Activated CD4-positive, alpha-beta T cell treated with anti-CD3 and anti-CD28 coated beads, Interleukin-2, amount 10 ng/mL, durations not matched to agents 7 days and 5 days (primary cell): ENCODE data around the gene COL28A1. TPM values are rescaled to one million over a fixed set of nuclear protein-coding genes. Genes with fewer than 3 reads are reported as not detected.
"Not testable (repeated sequence)": the region's sequence is repeated elsewhere in the genome, so short reads cannot be mapped to it uniquely, and the experiment has no call there.

Experiments used
- CTCF ChIA-PET: fragments of 350-600 bp; sonication (Branson Sonifier 250); formaldehyde crosslinking; loops from one replicate; lab custom pipeline; 2021; ENCODE audit warnings: antibody characterized with exemption; lab: Charles Lee
- POLR2A ChIA-PET: fragments of 350-600 bp; sonication (Branson Sonifier 250); formaldehyde crosslinking; loops from one replicate; lab custom pipeline; 2021; ENCODE audit warnings: antibody characterized with exemption; lab: Charles Lee
- DNase-seq: peaks from one replicate; pipeline ENCODE4 v3.0.0-alpha.2; 2020
- H3K27ac Mint-ChIP-seq: one replicate; pipeline ENCODE4 v1.8.0; 2021; ENCODE audit warnings: mild to moderate bottlenecking, moderate library complexity, mixed read lengths
- H3K27me3 Mint-ChIP-seq: one replicate; pipeline ENCODE4 v1.8.0; 2021; ENCODE audit warnings: mixed read lengths
- H3K36me3 Mint-ChIP-seq: one replicate; pipeline ENCODE4 v1.8.0; 2021; ENCODE audit warnings: low read depth, mixed read lengths
- H3K4me1 Mint-ChIP-seq: one replicate; pipeline ENCODE4 v1.8.0; 2021; ENCODE audit warnings: mixed read lengths
- H3K4me3 Mint-ChIP-seq: one replicate; pipeline ENCODE4 v1.8.0; 2021; ENCODE audit warnings: mild to moderate bottlenecking, moderate library complexity, mixed read lengths
- H3K9me3 Mint-ChIP-seq: one replicate; pipeline ENCODE4 v1.8.0; 2021; ENCODE audit warnings: mixed read lengths
- total RNA-seq, 2 experiments: library from RNA; stranded (reverse); gene quantifications; one replicate each; pipeline ENCODE4 v1.2.3, GENCODE V29; 2021

Gene COL28A1
- total RNA-seq, 2 experiments from 2014 or later: not detected

DNA sequence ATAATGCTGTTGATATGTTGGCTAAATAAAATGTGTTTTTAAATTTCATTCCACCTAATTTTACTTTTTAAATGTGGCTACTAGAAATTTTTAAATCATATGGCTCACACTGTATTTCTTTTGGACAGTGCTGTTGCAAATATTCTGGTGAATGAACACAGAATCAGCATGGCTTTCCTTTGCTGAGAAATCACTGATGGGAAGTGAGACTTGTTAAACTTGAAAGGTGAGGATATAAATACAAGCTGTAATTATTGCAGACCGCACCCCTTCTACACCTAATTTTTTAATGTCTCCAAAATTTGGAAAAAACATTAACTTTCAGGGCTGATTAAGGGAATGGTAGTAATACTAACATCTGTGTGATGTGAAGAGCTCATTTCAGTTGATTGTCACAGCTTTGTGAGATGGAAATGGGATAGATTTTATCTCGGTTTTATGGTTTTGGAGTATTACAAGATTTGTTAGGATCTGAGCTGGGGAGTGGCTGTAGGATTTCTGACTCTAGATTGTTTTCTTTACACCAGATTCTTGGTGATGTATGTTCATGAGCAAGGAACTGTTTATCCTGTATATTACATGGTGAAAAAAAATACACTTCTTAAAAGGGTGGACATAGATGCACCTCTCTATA lies 32.3 kb upstream of the COL28A1 start:
- no peaks in the 10 kb centered on the region for H3K9me3 Mint-ChIP-seq
- H3K27ac Mint-ChIP-seq: peak overlapping the region; percentile 79
- CTCF ChIA-PET: interaction anchor here (0.6 to 1.4 kb wide), 2 partner anchors 27 to 386 kb away, joined by 3 read pairs; no protein-coding TSS in a partner anchor
- no peaks in the 10 kb centered on the region for H3K27me3 Mint-ChIP-seq
- H3K4me1 Mint-ChIP-seq: peaks cover 39% of the 10 kb centered on the region
- DNase-seq: no peak
- H3K4me3 Mint-ChIP-seq: peak overlapping the region; percentile 79
- POLR2A ChIA-PET: interaction anchor here (0.8 kb wide), 1 partner anchor 19 kb away, joined by 3 read pairs; no protein-coding TSS in a partner anchor
- H3K36me3 Mint-ChIP-seq: peaks cover 33% of the 10 kb centered on the region

- Mint-ChIP-seq H3K36me3 (peaks cover 27% of the 10 kb centered on the region), H3K9me3 (no peaks in the 10 kb centered on the region), H3K27ac (peak within 1 kb of the TSS; percentile 79), H3K4me3 (peak within 1 kb of the TSS; percentile 79), H3K27me3 (no peaks in the 10 kb centered on the region), H3K4me1 (peaks cover 32% of the 10 kb centered on the region)
- POLR2A ChIA-PET: no interaction called here
- peak; percentile 80 for DNase-seq
- CTCF ChIA-PET: interaction anchor here (1.4 kb wide), 1 partner anchor 28 kb away, joined by 3 read pairs; no protein-coding TSS in a partner anchor
These were observed 31.3 kb upstream of the COL28A1 start, which contains the start of gene MIOS for GRCh38 chr7:7566651-7567611. MIOS (plus strand) TSS chr7:7566884; CDS start chr7:7572476, 5,592 bp downstream.

DNA sequence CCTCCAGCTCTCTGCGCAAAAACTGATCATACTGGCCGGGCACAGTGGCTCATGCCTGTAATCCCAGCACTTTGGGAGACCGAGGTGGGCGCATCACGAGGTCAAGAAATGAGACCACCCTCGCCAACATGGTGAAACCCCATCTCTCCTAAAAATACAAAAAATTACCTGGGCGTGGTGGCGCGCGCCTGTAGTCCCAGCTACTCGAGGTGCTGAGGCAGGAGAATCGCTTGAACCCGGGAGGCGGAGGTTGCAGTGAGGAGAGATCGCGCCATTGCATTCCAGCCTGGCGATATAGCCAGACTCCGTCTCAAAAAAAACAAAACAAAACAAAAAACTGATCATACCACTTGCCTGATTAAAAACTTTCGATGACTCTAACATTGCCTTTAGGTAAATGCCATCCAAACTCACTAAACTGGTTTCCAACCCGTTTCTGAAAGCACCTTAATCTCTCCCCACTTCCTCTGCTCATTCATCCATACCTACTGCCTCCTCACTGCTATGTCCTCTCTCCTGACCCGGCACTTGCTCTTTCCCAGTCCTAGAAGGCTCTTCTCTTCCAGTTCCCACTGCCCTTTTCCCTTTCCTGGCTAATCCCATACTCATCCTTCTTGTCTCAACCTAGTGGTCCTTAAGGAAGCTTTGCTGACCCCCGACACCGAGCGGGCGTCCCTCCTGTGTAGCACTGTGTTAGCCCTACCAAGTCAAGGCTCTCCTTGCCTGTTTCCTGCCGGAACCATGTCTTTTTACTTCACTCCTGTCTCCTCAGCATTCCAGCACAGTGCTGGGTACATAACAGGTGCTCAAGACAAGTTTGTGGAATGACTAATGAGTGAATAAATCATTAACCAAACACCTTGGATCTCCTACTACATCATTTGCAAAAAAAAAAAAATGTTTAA lies 30.3 kb upstream of the COL28A1 start:
- Mint-ChIP-seq H3K9me3 (no peaks in the 10 kb centered on the region), H3K27me3 (no peaks in the 10 kb centered on the region), H3K4me1 (peaks cover 32% of the 10 kb centered on the region), H3K4me3 (no peak overlapping the region), H3K36me3 (peaks cover 27% of the 10 kb centered on the region), H3K27ac (no peak overlapping the region)
- ChIA-PET POLR2A (no interaction called here), CTCF (no interaction called here)
- DNase-seq: no peak

- DNase-seq: no peak
- ChIA-PET POLR2A (no interaction called here), CTCF (interaction anchor here (1.2 kb wide), 1 partner anchor 20 kb away, joined by 3 read pairs; no protein-coding TSS in a partner anchor)
These were observed 29.5 kb upstream of the COL28A1 start for GRCh38 chr7:7565018-7565680.

GRCh38 chr7:7564323-7564780 lies 28.7 kb upstream of the COL28A1 start:
- H3K9me3 Mint-ChIP-seq: peaks cover 7% of the 10 kb centered on the region
- ChIA-PET CTCF (interaction anchor here (1.2 kb wide), 1 partner anchor 21 kb away, joined by 3 read pairs; no protein-coding TSS in a partner anchor), POLR2A (no interaction called here)
- peaks cover 4% of the 10 kb centered on the region for H3K27me3 Mint-ChIP-seq
- H3K36me3 Mint-ChIP-seq: peaks cover 12% of the 10 kb centered on the region
- no peak overlapping the region for H3K27ac Mint-ChIP-seq
- H3K4me3 Mint-ChIP-seq: no peak overlapping the region
- DNase-seq: no peak
- peaks cover 20% of the 10 kb centered on the region for H3K4me1 Mint-ChIP-seq

More at GRCh38 chr7:7565018-7565680, 29.5 kb upstream of the COL28A1 start:
- H3K27ac Mint-ChIP-seq: no peak overlapping the region
- H3K4me1 Mint-ChIP-seq: peaks cover 27% of the 10 kb centered on the region
- H3K9me3 Mint-ChIP-seq: no peaks in the 10 kb centered on the region
- H3K27me3 Mint-ChIP-seq: no peaks in the 10 kb centered on the region
- peaks cover 20% of the 10 kb centered on the region for H3K36me3 Mint-ChIP-seq
- no peak overlapping the region for H3K4me3 Mint-ChIP-seq

DNA sequence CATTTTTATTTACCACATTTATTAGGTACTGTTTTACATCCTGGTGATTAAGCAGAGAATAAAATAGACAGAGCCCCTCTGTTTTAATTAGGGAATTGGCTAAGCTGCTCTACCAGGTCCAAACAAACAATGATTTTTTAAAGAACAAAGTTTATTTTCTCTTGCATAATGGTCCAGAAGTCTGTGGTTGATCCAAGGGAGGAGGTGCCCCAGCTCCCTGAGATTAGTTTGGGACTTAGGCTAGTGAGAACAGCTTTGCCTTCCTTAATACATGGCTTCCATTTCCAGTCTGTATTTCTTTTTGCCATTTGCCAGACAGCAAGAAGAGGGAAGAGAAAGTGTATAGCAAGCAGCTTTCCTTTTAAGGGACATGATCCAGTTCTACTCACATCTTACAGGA lies 28.1 kb upstream of the COL28A1 start:
- POLR2A ChIA-PET: no interaction called here
- no peak for DNase-seq
- Mint-ChIP-seq H3K4me3 (no peak overlapping the region), H3K27me3 (peaks cover 6% of the 10 kb centered on the region), H3K36me3 (peaks cover 7% of the 10 kb centered on the region), H3K27ac (no peak overlapping the region), H3K4me1 (peaks cover 14% of the 10 kb centered on the region), H3K9me3 (peaks cover 11% of the 10 kb centered on the region)
- CTCF ChIA-PET: interaction anchor here (1.0 to 1.2 kb wide), 2 partner anchors 22 to 140 kb away, joined by 3 read pairs; no protein-coding TSS in a partner anchor

DNA sequence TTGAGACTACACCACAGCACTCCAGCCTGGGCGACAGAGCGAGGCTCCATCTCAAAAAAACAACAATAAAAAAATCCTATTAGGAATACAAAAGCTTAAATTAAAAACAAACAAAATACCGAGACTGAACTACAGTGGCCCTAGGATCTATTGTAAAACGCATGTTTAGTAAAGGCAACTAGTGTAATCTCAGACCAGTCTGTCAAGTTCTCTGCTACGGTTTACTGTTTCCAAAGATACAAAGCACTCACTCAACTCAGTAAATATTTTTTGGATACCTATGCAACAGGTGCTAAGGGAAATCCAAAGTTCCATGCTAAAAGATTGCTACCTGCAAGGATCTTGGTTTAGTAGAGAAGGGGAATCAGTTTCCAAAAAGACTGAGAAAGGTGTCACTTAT lies 27.6 kb upstream of the COL28A1 start:
- Mint-ChIP-seq H3K27ac (no peak overlapping the region), H3K9me3 (peaks cover 16% of the 10 kb centered on the region), H3K36me3 (peaks cover 6% of the 10 kb centered on the region), H3K4me1 (peaks cover 9% of the 10 kb centered on the region), H3K4me3 (no peak overlapping the region), H3K27me3 (peaks cover 10% of the 10 kb centered on the region)
- CTCF ChIA-PET: interaction anchor here (1.0 kb wide), 1 partner anchor 139 kb away, joined by 3 read pairs; no protein-coding TSS in a partner anchor
- DNase-seq: no peak
- POLR2A ChIA-PET: no interaction called here

- Mint-ChIP-seq H3K4me1 (peaks cover 3% of the 10 kb centered on the region), H3K27me3 (peaks cover 11% of the 10 kb centered on the region), H3K36me3 (peaks cover 3% of the 10 kb centered on the region), H3K4me3 (no peak overlapping the region), H3K9me3 (peaks cover 19% of the 10 kb centered on the region), H3K27ac (no peak overlapping the region)
- CTCF ChIA-PET: interaction anchor here (1.0 kb wide), 1 partner anchor 139 kb away, joined by 3 read pairs; no protein-coding TSS in a partner anchor
- POLR2A ChIA-PET: no interaction called here
- no peak for DNase-seq
These were observed 27.1 kb upstream of the COL28A1 start for GRCh38 chr7:7562736-7563135.

DNA sequence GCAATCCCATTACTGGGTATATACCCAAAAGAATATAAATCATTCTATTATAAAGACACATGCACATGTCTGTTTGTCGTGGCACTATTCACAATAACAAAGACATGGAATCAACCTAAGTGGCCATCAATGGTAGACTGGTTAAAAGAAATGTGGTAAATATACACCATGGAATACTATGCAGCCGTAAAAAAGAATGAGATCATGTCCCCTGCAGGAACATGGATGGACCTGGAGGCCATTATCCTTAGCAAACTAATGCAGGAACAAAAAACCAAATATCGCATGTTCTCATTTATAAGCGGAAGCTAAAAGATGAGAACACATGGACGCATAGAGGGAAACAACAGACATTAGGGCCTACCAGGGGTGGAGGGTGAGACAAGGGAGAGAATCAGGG lies 25.9 kb upstream of the COL28A1 start:
- CTCF ChIA-PET, H3K36me3 Mint-ChIP-seq, DNase-seq, H3K27ac Mint-ChIP-seq, POLR2A ChIA-PET, H3K4me1 Mint-ChIP-seq, H3K4me3 Mint-ChIP-seq: not testable (repeated sequence)
- Mint-ChIP-seq H3K27me3 (peaks cover 11% of the 10 kb centered on the region), H3K9me3 (peaks cover 22% of the 10 kb centered on the region)

DNA sequence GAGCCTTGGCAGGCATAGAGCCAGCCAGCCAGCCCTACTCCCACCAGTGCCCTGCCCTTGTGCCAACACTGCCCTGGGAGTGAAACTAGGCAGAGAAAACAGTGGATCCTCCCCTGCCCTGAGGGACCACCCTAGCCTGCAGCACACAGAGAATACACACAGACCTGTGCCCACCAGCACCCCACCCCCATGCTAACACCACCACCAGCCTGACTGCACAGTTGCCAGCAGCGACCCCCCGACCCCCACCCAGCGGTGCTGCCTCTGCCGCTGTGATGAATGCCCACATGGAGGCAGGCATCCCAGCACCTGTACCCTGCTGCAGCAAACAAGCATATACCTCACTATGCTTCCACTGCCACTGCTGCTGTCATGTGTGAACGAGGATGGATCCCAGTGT lies 21.6 kb upstream of the COL28A1 start:
- H3K9me3 Mint-ChIP-seq: peaks cover 22% of the 10 kb centered on the region
- POLR2A ChIA-PET: no interaction called here
- CTCF ChIA-PET: no interaction called here
- H3K4me1 Mint-ChIP-seq: no peaks in the 10 kb centered on the region
- peaks cover 13% of the 10 kb centered on the region for H3K27me3 Mint-ChIP-seq
- no peak for DNase-seq
- H3K36me3 Mint-ChIP-seq: peaks cover 3% of the 10 kb centered on the region
- H3K27ac Mint-ChIP-seq: no peak overlapping the region
- no peak overlapping the region for H3K4me3 Mint-ChIP-seq

DNA sequence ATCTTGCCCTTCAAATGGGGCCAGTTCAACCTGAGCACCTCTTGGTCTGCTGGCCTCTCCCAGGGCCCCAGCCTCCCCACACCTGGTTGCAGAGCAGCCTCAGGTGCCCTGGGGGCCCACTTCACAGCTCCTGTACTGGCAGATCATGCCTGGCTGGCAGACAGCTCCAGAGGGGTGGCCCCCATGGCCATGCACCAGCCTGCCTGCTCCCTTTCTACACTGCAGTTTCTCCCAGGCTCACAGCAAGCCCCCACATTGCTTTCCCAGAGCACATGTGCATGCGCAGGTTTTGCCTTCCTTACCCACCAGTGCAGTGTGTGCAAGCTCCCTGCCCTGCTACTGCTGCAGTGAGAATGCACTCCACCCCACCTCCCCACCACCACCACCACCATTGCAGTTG lies 21.2 kb upstream of the COL28A1 start:
- Mint-ChIP-seq H3K27ac (no peak overlapping the region), H3K36me3 (peaks cover 3% of the 10 kb centered on the region), H3K9me3 (peaks cover 22% of the 10 kb centered on the region), H3K4me1 (no peaks in the 10 kb centered on the region), H3K27me3 (peaks cover 13% of the 10 kb centered on the region), H3K4me3 (no peak overlapping the region)
- ChIA-PET POLR2A (no interaction called here), CTCF (interaction anchor here (0.9 kb wide), 1 partner anchor 85 kb away, joined by 3 read pairs; no protein-coding TSS in a partner anchor)
- no peak for DNase-seq
